Neural progenitor cell (in vitro differentiated cells): Measurements from ENCODE around the gene TACR2.

Source experiments
- CTCF ChIP-seq: fragments of 200-600 bp; sonication (generic); IDR thresholded peaks from 2 replicates; pipeline ENCODE4 v1.5.1; 2017; ENCODE audit warnings: antibody characterized with exemption, mild to moderate bottlenecking
- EZH2 ChIP-seq: fragments of 200-600 bp; sonication (generic); IDR thresholded peaks from 2 replicates; pipeline ENCODE4 v1.6.1; 2017; ENCODE audit warnings: antibody characterized with exemption, mild to moderate bottlenecking, moderate library complexity

GRCh38 chr10:69415049-69415448, 1.7 kb downstream of the TACR2 start:
- no peak for TF ChIP-seq CTCF
- no peak for TF ChIP-seq EZH2
